ENCODE data around the gene ZDHHC24.

The ZDHHC24 gene

GRCh38 chr11:66472054-66472453, 73.8 kb downstream of the ZDHHC24 start:
- DNase-seq (ENCODE audit: low spot score), result no peak

- DNase-seq (ENCODE audit: low spot score), result no peak
These were observed 74.7 kb downstream of the ZDHHC24 start for GRCh38 chr11:66471142-66471541.
